NOMO-1 (cell line): Measurements from ENCODE around the gene PLA2G7.
"Not testable (repeated sequence)": the region's sequence is repeated elsewhere in the genome, so short reads cannot be mapped to it uniquely, and the experiment has no call there.

ENCODE experiments used
- DNase-seq, 2 experiments: peaks; one replicate each; lab custom pipeline; 2025; ENCODE audit not compliant: unreplicated experiment in 2 of 2; lab: John Stamatoyannopoulos, UW

The PLA2G7 gene

GRCh38 chr6:46749731-46750130 is 14.6 kb upstream of the PLA2G7 start:
- no peak for DNase-seq

GRCh38 chr6:46748940-46749503 is 13.8 kb upstream of the PLA2G7 start:
- DNase-seq: no peak

GRCh38 chr6:46746696-46747095 is 11.5 kb upstream of the PLA2G7 start, which contains the start of gene ANKRD66:
Gene ANKRD66 (plus strand): TSS chr6:46746933. CDS start chr6:46751949, 5,016 bp downstream.
- no peak for DNase-seq

GRCh38 chr6:46745973-46746372 is 10.8 kb upstream of the PLA2G7 start:
- DNase-seq: no peak

- DNase-seq: not testable (repeated sequence)
These were observed 9.1 kb upstream of the PLA2G7 start for GRCh38 chr6:46744159-46744725.

- no peak for DNase-seq
These were observed 8.4 kb upstream of the PLA2G7 start for GRCh38 chr6:46743425-46744158.

GRCh38 chr6:46741910-46742309 is 6.7 kb upstream of the PLA2G7 start:
- DNase-seq: no peak

- no peak for DNase-seq
These were observed 6.3 kb upstream of the PLA2G7 start for GRCh38 chr6:46741482-46741881.

- no peak for DNase-seq
These were observed 1.7 kb upstream of the PLA2G7 start for GRCh38 chr6:46736906-46737305.

GRCh38 chr6:46735720-46736031 is 501 bp upstream of the PLA2G7 start:
- no peak for DNase-seq

- no peak for DNase-seq
These were observed 1.8 kb downstream of the PLA2G7 start for GRCh38 chr6:46733341-46733801.

GRCh38 chr6:46730921-46731461 is 4.2 kb downstream of the PLA2G7 start:
- peak; percentile 62 to 68 for DNase-seq

- no peak for DNase-seq
These were observed 5.3 kb downstream of the PLA2G7 start for GRCh38 chr6:46729787-46730326.

GRCh38 chr6:46720401-46720800 is 14.8 kb downstream of the PLA2G7 start:
- DNase-seq: no peak

GRCh38 chr6:46719099-46719498 is 16.1 kb downstream of the PLA2G7 start:
- no peak for DNase-seq

GRCh38 chr6:46715141-46715540 is 20.0 kb downstream of the PLA2G7 start:
- peak; percentile 35 to 69 for DNase-seq

GRCh38 chr6:46711491-46711890 is 23.7 kb downstream of the PLA2G7 start:
- no peak for DNase-seq

- no peak for DNase-seq
These were observed 28.7 kb downstream of the PLA2G7 start for GRCh38 chr6:46706464-46706863.

- DNase-seq: peak in 1 of 2 experiments; percentile 52
These were observed 30.6 kb downstream of the PLA2G7 start for GRCh38 chr6:46704562-46704961.

- no peak for DNase-seq
These were observed 35.2 kb downstream of the PLA2G7 start for GRCh38 chr6:46699970-46700369.

GRCh38 chr6:46690911-46691451 is 44.2 kb downstream of the PLA2G7 start:
- DNase-seq: no peak
